Endothelial cell of umbilical vein (primary cell): ENCODE results near the gene REEP2. TPM values are rescaled to one million over a fixed set of nuclear protein-coding genes. Genes with fewer than 3 reads are reported as not detected.

Experiments
- BruUV-seq: library from RNA; stranded (reverse); fragments of 400-500 nt; replicated peaks from 2 replicates; lab custom pipeline; 2021; lab: Mats Ljungman, UMichigan
- CTCF ChIA-PET: fragments of 300-600, 350-600 bp; sonication (Branson Sonifier 250); formaldehyde crosslinking; loops from one replicate; lab custom pipeline; 2021; ENCODE audit warnings: antibody characterized with exemption, inconsistent platforms; lab: Charles Lee
- POLR2A ChIA-PET: fragments of 300-600, 350-600 bp; sonication (Branson Sonifier 250); formaldehyde crosslinking; loops from one replicate; lab custom pipeline; 2021; ENCODE audit warnings: antibody characterized with exemption, inconsistent platforms; lab: Charles Lee
- DNase-seq: peaks from one replicate; pipeline ENCODE4 v3.0.0-alpha.2; 2011; ENCODE audit warnings: low read depth, low spot score
- FAIRE-seq: peaks from 2 replicates; lab custom pipeline; 2011; peaks lifted over from hg19 to GRCh38; lab: Jason Lieb, UNC
- H2AFZ ChIP-seq: 2 replicates; pipeline ENCODE4 v1.6.0; 2012; ENCODE audit warnings: low read depth, low read length, control low read depth, inconsistent platforms
- H3K27ac ChIP-seq: 2 replicates; pipeline ENCODE4 v1.5.1; 2011; ENCODE audit warnings: low read depth, mild to moderate bottlenecking, control low read depth, low read length, moderate library complexity; ENCODE audit not compliant: insufficient read depth
- H3K27me3 ChIP-seq, 2 experiments: 2 replicates each; pipeline versions ENCODE4 v1.6.0 to v1.6.1; 2011; ENCODE audit warnings: low read length in 2 of 2, mixed read lengths in 1 of 2; ENCODE audit not compliant: control insufficient read depth in 2 of 2, insufficient read depth in 2 of 2
- H3K36me3 ChIP-seq, 2 experiments: 2 replicates in 1 of 2; 3 replicates in 1 of 2; pipeline ENCODE4 v1.5.1; 2011; ENCODE audit warnings: low read length in 2 of 2, mild to moderate bottlenecking in 1 of 2, moderate library complexity in 1 of 2; ENCODE audit not compliant: control insufficient read depth in 2 of 2, insufficient read depth in 2 of 2; ENCODE audit errors: extremely low read depth in 1 of 2
- H3K4me1 ChIP-seq: 3 replicates; pipeline ENCODE4 v1.5.1; 2011; ENCODE audit warnings: mild to moderate bottlenecking, low read length; ENCODE audit not compliant: control insufficient read depth, insufficient read depth; ENCODE audit errors: extremely low read depth
- H3K4me2 ChIP-seq: 2 replicates; pipeline ENCODE4 v1.6.1; 2011; ENCODE audit warnings: low read length, control low read depth, mixed read lengths; ENCODE audit not compliant: insufficient read depth
- H3K4me3 ChIP-seq, 3 experiments: fragments of 200-600 bp in 1 of 3; sonication (generic), shearing (Covaris generic) in 1 of 3; replicated peaks in 1 of 3; 2 replicates each; pipeline ENCODE4 v1.5.1; 2011 to 2016; ENCODE audit warnings: control low read depth in 3 of 3, low read length in 3 of 3, mild to moderate bottlenecking in 2 of 3, inconsistent platforms in 1 of 3, low read depth in 1 of 3, moderate library complexity in 1 of 3; ENCODE audit not compliant: insufficient read depth in 1 of 3
- H3K79me2 ChIP-seq: 2 replicates; pipeline ENCODE4 v1.6.0; 2012; ENCODE audit warnings: low read length, inconsistent platforms; ENCODE audit not compliant: control insufficient read depth, insufficient read depth
- H3K9ac ChIP-seq: replicated peaks from 2 replicates; pipeline ENCODE3; 2011; ENCODE audit warnings: low read length, control low read depth; ENCODE audit not compliant: insufficient read depth; ENCODE audit errors: extremely low read depth
- H3K9me1 ChIP-seq: replicated peaks from 3 replicates; pipeline ENCODE4 v1.6.0; 2011; ENCODE audit warnings: mild to moderate bottlenecking, low read length; ENCODE audit not compliant: control insufficient read depth, insufficient read depth; ENCODE audit errors: extremely low read depth
- H3K9me3 ChIP-seq: replicated peaks from 2 replicates; pipeline ENCODE4 v1.5.1; 2012; ENCODE audit warnings: low read length, inconsistent platforms; ENCODE audit not compliant: control insufficient read depth, insufficient read depth
- H4K20me1 ChIP-seq: replicated peaks from 2 replicates; pipeline ENCODE3; 2011; ENCODE audit warnings: mild to moderate bottlenecking, low read length; ENCODE audit not compliant: control insufficient read depth, insufficient read depth; ENCODE audit errors: extremely low read depth
- CTCF ChIP-seq, 2 donors: IDR thresholded peaks; 1 replicate in 1 of 2; 2 replicates in 1 of 2; pipeline ENCODE4 v1.5.1; 2011; ENCODE audit warnings: low read length in 2 of 2, mild to moderate bottlenecking in 2 of 2, moderate library complexity in 2 of 2, control low read depth in 1 of 2, inconsistent platforms in 1 of 2, low read depth in 1 of 2; ENCODE audit not compliant: insufficient read depth in 1 of 2; ENCODE audit errors: extremely low read depth in 1 of 2
- EZH2 ChIP-seq: IDR thresholded peaks from 2 replicates; pipeline ENCODE4 v1.6.1; 2012; ENCODE audit warnings: borderline replicate concordance, low read depth, mild to moderate bottlenecking, moderate library complexity, low read length, inconsistent platforms; ENCODE audit not compliant: severe bottlenecking
- FOS ChIP-seq: IDR thresholded peaks from 2 replicates; pipeline ENCODE4 v1.6.1; 2011; ENCODE audit warnings: mild to moderate bottlenecking, low read length, moderate library complexity, borderline replicate concordance; ENCODE audit not compliant: insufficient read depth
- GATA2 ChIP-seq: IDR thresholded peaks from 2 replicates; pipeline ENCODE4 v1.7.0; 2011; ENCODE audit warnings: low read depth, mild to moderate bottlenecking, moderate library complexity, mixed read lengths, low read length; ENCODE audit not compliant: insufficient read length, insufficient read depth
- JUN ChIP-seq: IDR thresholded peaks from 2 replicates; pipeline ENCODE4 v1.6.1; 2011; ENCODE audit warnings: borderline replicate concordance, low read depth; ENCODE audit not compliant: insufficient read length, insufficient read depth
- MAX ChIP-seq: IDR thresholded peaks from 2 replicates; pipeline ENCODE4 v1.6.1; 2011; ENCODE audit not compliant: insufficient read depth, insufficient read length
- MYC ChIP-seq: IDR thresholded peaks from one replicate; pipeline ENCODE4 v1.6.1; 2011; ENCODE audit warnings: mild to moderate bottlenecking, low read depth, low read length
- POLR2A ChIP-seq: IDR thresholded peaks from 2 replicates; pipeline ENCODE4 v1.6.1; 2012; ENCODE audit warnings: low read depth, mild to moderate bottlenecking, control low read depth, low read length
- POLR2AphosphoS5 ChIP-seq: IDR thresholded peaks from 2 replicates; pipeline ENCODE4 v1.6.1; 2012; ENCODE audit warnings: low read depth, mild to moderate bottlenecking, control low read depth, low read length, moderate library complexity; ENCODE audit not compliant: insufficient read depth
- dilution Hi-C: fragments of 300-500 bp; cut with MboI; formaldehyde crosslinking; loops from one replicate; pipeline ENCODE4 v1.15.0; 2019; ENCODE audit warnings: low sequenced_read_pairs; ENCODE audit not compliant: extremely low pct_ligation_motif_present
- intact Hi-C: fragments of 100-400 bp; cut with micrococcal nuclease; formaldehyde crosslinking; loops from one replicate; pipeline ENCODE4 v1.10.0; 2022
- polyA plus RNA-seq, 4 experiments: library from polyadenylated mRNA; depleted of rRNA in 3 of 4; stranded (reverse) in 3 of 4; unstranded in 1 of 4; fragments of >200 nt; gene quantifications; 2 replicates each; pipeline versions ENCODE4 v1.2.1 to v1.2.3, GENCODE V29; 2011 to 2012; ENCODE audit warnings: missing spikeins in 1 of 4
- total RNA-seq: library from RNA; stranded (reverse); gene quantifications from 2 replicates; pipeline ENCODE4 v1.2.3, GENCODE V29; 2021

Gene REEP2
- total and polyA plus RNA-seq, 2 donors (not counting 3 experiments of a cell fraction or from before 2014, with no cell fraction given) = 4.0 to 4.8 TPM

DNA sequence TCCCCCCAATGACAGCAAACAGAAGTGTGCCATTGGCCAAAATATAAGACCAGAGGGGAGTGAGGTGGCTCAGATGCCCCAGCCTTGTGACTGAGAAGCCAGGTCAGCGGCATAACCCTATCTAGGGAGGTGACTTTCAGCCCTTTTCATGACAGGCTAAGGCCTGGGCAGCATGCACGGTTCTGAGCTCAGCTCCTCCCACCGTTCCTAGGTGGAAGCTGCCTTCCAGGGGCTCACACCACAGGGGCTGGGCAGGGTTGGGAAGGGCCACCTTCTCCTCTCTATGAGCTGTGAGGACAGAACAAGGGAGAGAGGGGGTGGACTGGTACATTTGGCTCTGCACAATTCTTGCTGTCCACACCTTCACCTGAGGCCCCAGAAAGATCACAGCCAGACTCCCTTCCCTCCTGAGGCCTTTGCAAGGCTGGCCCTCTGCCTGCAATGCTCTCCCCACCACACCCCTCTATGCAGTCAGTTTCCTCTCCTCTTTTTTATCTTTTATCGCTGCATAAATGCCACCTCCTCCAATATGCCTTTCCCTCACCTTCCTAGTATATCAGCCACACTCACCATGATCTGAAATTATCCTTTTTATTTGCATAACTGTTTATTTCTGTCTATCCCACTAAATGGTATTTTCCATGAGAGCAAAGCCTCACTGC lies 21.3 kb downstream of the REEP2 start:
- Histone ChIP-seq H3K9me3 (no peaks in the 10 kb centered on the region), H3K4me2 (no peak overlapping the region), H3K4me3 (no peak overlapping the region), H2AFZ (no peak overlapping the region), H3K4me1 (peaks cover 17% of the 10 kb centered on the region), H4K20me1 (no peaks in the 10 kb centered on the region), H3K9ac (no peak overlapping the region), H3K9me1 (no peaks in the 10 kb centered on the region), H3K36me3 (no peaks in the 10 kb centered on the region), H3K79me2 (no peaks in the 10 kb centered on the region), H3K27me3 (no peaks in the 10 kb centered on the region), H3K27ac (no peak overlapping the region)
- DNase-seq (peak; percentile 0), FAIRE-seq (no peak)
- CTCF ChIA-PET = interaction anchor here (1.9 to 6.1 kb wide), 2 partner anchors 43 kb away, joined by 13 to 59 read pairs; no protein-coding TSS in a partner anchor
- TF ChIP-seq EZH2 (no peak), MAX (no peak), POLR2AphosphoS5 (no peak), GATA2 (no peak), JUN (no peak), MYC (no peak), FOS (no peak), CTCF (IDR thresholded peaks at IDR 0.05; ENCODE audit: extremely low read depth in 1 of 2, insufficient read depth in 1 of 2, low read depth in 1 of 2, low read length in 2 of 2) (no peak), POLR2A (no peak)
- dilution Hi-C loops (no loop called here), intact Hi-C loops (no loop called here)
- POLR2A ChIA-PET = no interaction called here
- no TSS peak for BruUV-seq
